DND-41 (cell line): ENCODE measurements around the gene ADRB2.

ENCODE experiments used
- EZH2 ChIP-seq: IDR thresholded peaks from 3 replicates; pipeline ENCODE4 v1.6.1; 2012; ENCODE audit warnings: borderline replicate concordance, low read depth, mild to moderate bottlenecking, moderate library complexity, low read length, inconsistent platforms; ENCODE audit not compliant: severe bottlenecking
- TF ChIP-seq, protein P1 (sequence below): IDR thresholded peaks from 2 replicates; pipeline ENCODE4 v1.5.1; 2012; ENCODE audit warnings: borderline replicate concordance, low read length, moderate library complexity, mild to moderate bottlenecking; ENCODE audit not compliant: poor library complexity, severe bottlenecking; ENCODE audit errors: extremely low read depth

DNA sequence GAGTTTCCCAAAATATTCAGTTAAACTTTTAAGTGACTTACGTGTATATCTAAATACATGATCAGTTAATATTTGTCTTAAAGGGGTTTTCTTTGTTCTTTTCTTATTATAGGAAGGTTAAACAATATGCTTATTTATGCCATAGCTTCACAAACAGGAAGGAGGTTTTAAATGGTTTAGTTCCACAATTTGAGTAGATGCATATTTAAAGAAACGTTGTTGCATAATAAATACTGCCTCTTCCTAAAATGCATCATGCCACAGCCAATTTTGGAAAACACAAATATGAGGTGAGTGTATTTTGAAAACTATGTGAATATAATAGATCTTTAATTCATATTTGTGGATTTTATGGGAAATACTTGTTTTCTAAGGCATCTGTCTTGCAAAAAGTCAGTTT lies 2.5 kb upstream of the ADRB2 start:
- TF ChIP-seq, protein P1, sequence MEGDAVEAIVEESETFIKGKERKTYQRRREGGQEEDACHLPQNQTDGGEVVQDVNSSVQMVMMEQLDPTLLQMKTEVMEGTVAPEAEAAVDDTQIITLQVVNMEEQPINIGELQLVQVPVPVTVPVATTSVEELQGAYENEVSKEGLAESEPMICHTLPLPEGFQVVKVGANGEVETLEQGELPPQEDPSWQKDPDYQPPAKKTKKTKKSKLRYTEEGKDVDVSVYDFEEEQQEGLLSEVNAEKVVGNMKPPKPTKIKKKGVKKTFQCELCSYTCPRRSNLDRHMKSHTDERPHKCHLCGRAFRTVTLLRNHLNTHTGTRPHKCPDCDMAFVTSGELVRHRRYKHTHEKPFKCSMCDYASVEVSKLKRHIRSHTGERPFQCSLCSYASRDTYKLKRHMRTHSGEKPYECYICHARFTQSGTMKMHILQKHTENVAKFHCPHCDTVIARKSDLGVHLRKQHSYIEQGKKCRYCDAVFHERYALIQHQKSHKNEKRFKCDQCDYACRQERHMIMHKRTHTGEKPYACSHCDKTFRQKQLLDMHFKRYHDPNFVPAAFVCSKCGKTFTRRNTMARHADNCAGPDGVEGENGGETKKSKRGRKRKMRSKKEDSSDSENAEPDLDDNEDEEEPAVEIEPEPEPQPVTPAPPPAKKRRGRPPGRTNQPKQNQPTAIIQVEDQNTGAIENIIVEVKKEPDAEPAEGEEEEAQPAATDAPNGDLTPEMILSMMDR, result no peak
- TF ChIP-seq EZH2, result no peak
